GM15510 (cell line): ENCODE data around the gene SHISA8.

Source experiments
- POLR2A ChIP-seq: IDR thresholded peaks from 3 replicates; pipeline ENCODE4 v1.6.1; 2011; ENCODE audit warnings: borderline replicate concordance; ENCODE audit not compliant: insufficient read length; ENCODE audit errors: extremely low read depth

Gene SHISA8

GRCh38 chr22:41912338-41913039 lies 2.4 kb downstream of the SHISA8 start:
- no peak for TF ChIP-seq POLR2A

GRCh38 chr22:41911001-41911611 lies 3.8 kb downstream of the SHISA8 start:
- no peak for TF ChIP-seq POLR2A

GRCh38 chr22:41910050-41911000 lies 4.5 kb downstream of the SHISA8 start:
- no peak for TF ChIP-seq POLR2A

- TF ChIP-seq POLR2A: no peak
These were observed 5.4 kb downstream of the SHISA8 start for GRCh38 chr22:41909310-41910049.

GRCh38 chr22:41908411-41909309 lies 6.2 kb downstream of the SHISA8 start:
- no peak for TF ChIP-seq POLR2A

GRCh38 chr22:41907436-41908401 lies 7.2 kb downstream of the SHISA8 start:
- TF ChIP-seq POLR2A: peak; percentile 22

GRCh38 chr22:41906822-41907221 lies 8.1 kb downstream of the SHISA8 start:
- TF ChIP-seq POLR2A: no peak

- no peak for TF ChIP-seq POLR2A
These were observed 9.3 kb downstream of the SHISA8 start for GRCh38 chr22:41905411-41906202.

- no peak for TF ChIP-seq POLR2A
These were observed 10.1 kb downstream of the SHISA8 start for GRCh38 chr22:41904450-41905410.

GRCh38 chr22:41902932-41903421 lies 11.9 kb downstream of the SHISA8 start:
- TF ChIP-seq POLR2A: no peak
